H1 (cell line): Measurements from ENCODE around the gene C5. TPM values are rescaled to one million over a fixed set of nuclear protein-coding genes. Genes with fewer than 3 reads are reported as not detected.

Experiments
- CTCF ChIA-PET: fragments of 300-600 bp; sonication (Branson Sonifier 250); formaldehyde crosslinking; loops from one replicate; lab custom pipeline; 2021; ENCODE audit not compliant: partially characterized antibody; lab: Charles Lee
- POLR2A ChIA-PET: fragments of 300-600 bp; sonication (Branson Sonifier 250); formaldehyde crosslinking; loops from one replicate; lab custom pipeline; 2021; ENCODE audit warnings: inconsistent platforms; ENCODE audit not compliant: partially characterized antibody; lab: Charles Lee
- DNase-seq, 2 experiments: peaks; one replicate each; pipeline versions ENCODE4 v3.0.0 to v3.0.0-alpha.2; 2010 to 2022; ENCODE audit warnings: low spot score in 2 of 2, low read depth in 1 of 2, mixed read lengths in 1 of 2
- FAIRE-seq: peaks from 2 replicates; lab custom pipeline; 2011; peaks lifted over from hg19 to GRCh38; lab: Jason Lieb, UNC
- H2AFZ ChIP-seq: 2 replicates; pipeline ENCODE4 v1.8.1; 2012; ENCODE audit warnings: low read length, inconsistent platforms
- H2AK5ac ChIP-seq: 2 replicates; pipeline ENCODE4 v1.6.1; 2013; ENCODE audit warnings: low read depth, low read length
- H2BK120ac ChIP-seq: replicated peaks from 2 replicates; pipeline ENCODE3; 2013; ENCODE audit warnings: low read depth, low read length, inconsistent platforms
- H2BK12ac ChIP-seq: 2 replicates; pipeline ENCODE4 v1.6.1; 2013; ENCODE audit warnings: low read depth, low read length
- H2BK15ac ChIP-seq: 2 replicates; pipeline ENCODE4 v1.6.1; 2013; ENCODE audit warnings: low read length
- H2BK20ac ChIP-seq: 2 replicates; pipeline ENCODE4 v1.6.1; 2013; ENCODE audit warnings: low read length
- H2BK5ac ChIP-seq: 2 replicates; pipeline ENCODE4 v1.6.1; 2013; ENCODE audit warnings: low read depth, low read length
- H3K14ac ChIP-seq: 2 replicates; pipeline ENCODE4 v1.6.1; 2013; ENCODE audit warnings: inconsistent platforms; ENCODE audit not compliant: insufficient read length
- H3K18ac ChIP-seq: 2 replicates; pipeline ENCODE4 v1.6.1; 2013; ENCODE audit warnings: low read length; ENCODE audit errors: extremely low read depth
- H3K23ac ChIP-seq: 2 replicates; pipeline ENCODE4 v1.6.1; 2013; ENCODE audit warnings: inconsistent platforms; ENCODE audit not compliant: insufficient read length
- H3K23me2 ChIP-seq: 2 replicates; pipeline ENCODE4 v1.6.1; 2013; ENCODE audit warnings: low read depth, low read length
- H3K27ac ChIP-seq: 2 replicates; pipeline ENCODE4 v1.6.1; 2011; ENCODE audit warnings: low read depth, low read length, inconsistent platforms
- H3K27me3 ChIP-seq, 4 experiments: replicated peaks in 1 of 4; 1 replicate in 1 of 4; 2 replicates in 3 of 4; pipeline versions ENCODE4 v1.6.1 to v1.8.1; 2011 to 2013; ENCODE audit warnings: low read length in 3 of 4, mild to moderate bottlenecking in 3 of 4, inconsistent platforms in 2 of 4, mixed read lengths in 2 of 4, moderate library complexity in 1 of 4; ENCODE audit not compliant: control insufficient read depth in 3 of 4, insufficient read depth in 3 of 4; ENCODE audit errors: extremely low read depth in 1 of 4
- H3K36me3 ChIP-seq, 4 experiments: 2 replicates each; pipeline versions ENCODE4 v1.6.1 to v1.8.1; 2011 to 2013; ENCODE audit warnings: mild to moderate bottlenecking in 4 of 4, low read length in 3 of 4, moderate library complexity in 2 of 4, control low read depth in 1 of 4, inconsistent platforms in 1 of 4; ENCODE audit not compliant: insufficient read depth in 4 of 4, control insufficient read depth in 2 of 4
- H3K4ac ChIP-seq: replicated peaks from 2 replicates; pipeline ENCODE3; 2013; ENCODE audit warnings: low read length, low read depth, mixed read lengths, inconsistent platforms; ENCODE audit not compliant: insufficient read length
- H3K4me1 ChIP-seq, 4 experiments: replicated peaks in 1 of 4; 1 replicate in 1 of 4; 2 replicates in 3 of 4; pipeline versions ENCODE4 v1.6.1 to v1.8.1; 2011 to 2013; ENCODE audit warnings: low read length in 3 of 4, inconsistent platforms in 2 of 4, mixed read lengths in 1 of 4; ENCODE audit not compliant: insufficient read depth in 4 of 4, control insufficient read depth in 3 of 4
- H3K4me2 ChIP-seq, 2 experiments: 2 replicates each; pipeline versions ENCODE4 v1.6.1 to v1.8.1; 2011 to 2013; ENCODE audit warnings: low read depth in 2 of 2, low read length in 2 of 2, control low read depth in 1 of 2, inconsistent platforms in 1 of 2, mild to moderate bottlenecking in 1 of 2; ENCODE audit not compliant: insufficient read depth in 1 of 2
- H3K4me3 ChIP-seq, 4 experiments: fragments of 200-600, 300-600 bp in 1 of 4; sonication (generic), shearing (Covaris generic), sonication (Bioruptor Twin) in 1 of 4; 2 replicates each; pipeline versions ENCODE4 v1.5.1 to v1.8.1; 2011 to 2016; ENCODE audit warnings: low read length in 4 of 4, low read depth in 3 of 4, control low read depth in 2 of 4, inconsistent platforms in 2 of 4, mild to moderate bottlenecking in 2 of 4, mixed read lengths in 1 of 4, moderate library complexity in 1 of 4; ENCODE audit not compliant: insufficient read depth in 2 of 4; ENCODE audit errors: extremely low read depth in 1 of 4
- H3K56ac ChIP-seq: replicated peaks from 2 replicates; pipeline ENCODE3; 2013; ENCODE audit warnings: low read depth, mild to moderate bottlenecking, mixed read lengths, low read length, inconsistent platforms; ENCODE audit not compliant: insufficient read length
- H3K79me1 ChIP-seq: 2 replicates; pipeline ENCODE4 v1.6.1; 2013; ENCODE audit warnings: low read depth, low read length, control low read depth
- H3K79me2 ChIP-seq, 2 experiments: 2 replicates each; pipeline versions ENCODE4 v1.6.1 to v1.8.1; 2012 to 2013; ENCODE audit warnings: low read length in 2 of 2, mild to moderate bottlenecking in 2 of 2, inconsistent platforms in 1 of 2; ENCODE audit not compliant: insufficient read depth in 2 of 2, control insufficient read depth in 1 of 2
- H3K9ac ChIP-seq, 4 experiments: replicated peaks in 1 of 4; 1 replicate in 1 of 4; 2 replicates in 3 of 4; pipeline versions ENCODE4 v1.6.1 to v1.8.1; 2011 to 2013; ENCODE audit warnings: low read depth in 3 of 4, low read length in 3 of 4, control low read depth in 2 of 4, mild to moderate bottlenecking in 2 of 4, moderate library complexity in 2 of 4, inconsistent platforms in 1 of 4; ENCODE audit errors: extremely low read depth in 1 of 4
- H3K9me3 ChIP-seq, 2 experiments: 2 replicates each; pipeline versions ENCODE4 v1.6.1 to v1.8.1; 2012 to 2013; ENCODE audit warnings: mild to moderate bottlenecking in 2 of 2, moderate library complexity in 2 of 2, control low read depth in 1 of 2, inconsistent platforms in 1 of 2, low read depth in 1 of 2, low read length in 1 of 2, mixed read lengths in 1 of 2; ENCODE audit not compliant: insufficient read depth in 2 of 2
- H4K20me1 ChIP-seq, 2 experiments: replicated peaks in 1 of 2; 2 replicates each; pipeline versions ENCODE3 to v1.8.1; 2011 to 2013; ENCODE audit warnings: inconsistent platforms in 2 of 2, low read length in 2 of 2, mild to moderate bottlenecking in 1 of 2; ENCODE audit not compliant: insufficient read depth in 2 of 2, control insufficient read depth in 1 of 2
- H4K5ac ChIP-seq: 2 replicates; pipeline ENCODE4 v1.6.1; 2013; ENCODE audit warnings: low read length, low read depth, mixed read lengths, inconsistent platforms; ENCODE audit not compliant: insufficient read length
- H4K8ac ChIP-seq: 2 replicates; pipeline ENCODE4 v1.8.0; 2013; ENCODE audit warnings: mild to moderate bottlenecking, moderate library complexity, low read length, inconsistent platforms; ENCODE audit not compliant: insufficient read depth; ENCODE audit errors: extremely low read depth
- H4K91ac ChIP-seq: replicated peaks from 2 replicates; pipeline ENCODE3; 2013; ENCODE audit warnings: low read length, mixed read lengths, inconsistent platforms; ENCODE audit not compliant: insufficient read length
- BCL11A ChIP-seq, 2 experiments: IDR thresholded peaks; one replicate each; pipeline ENCODE4 v1.6.1; 2011; ENCODE audit warnings: low read depth in 2 of 2, low read length in 2 of 2, mild to moderate bottlenecking in 2 of 2
- CHD2 ChIP-seq: IDR thresholded peaks from 2 replicates; pipeline ENCODE4 v1.6.1; 2012; ENCODE audit warnings: low read length, improper control_type of control experiment
- HDAC6 ChIP-seq: IDR thresholded peaks from one replicate; pipeline ENCODE4 v1.7.1; 2012; ENCODE audit warnings: low read depth, mild to moderate bottlenecking, inconsistent platforms, low read length, moderate library complexity
- SP4 ChIP-seq: IDR thresholded peaks from 2 replicates; pipeline ENCODE4 v1.6.1; 2012; ENCODE audit warnings: low read length, inconsistent platforms
- TEAD4 ChIP-seq: IDR thresholded peaks from 2 replicates; pipeline ENCODE4 v1.6.1; 2012; ENCODE audit warnings: low read depth, low read length, inconsistent platforms, mixed read lengths
- WGBS, 2 experiments: shearing (Covaris generic) in 1 of 2; methylation state at CpG; one replicate each; pipeline versions ENCODE4 v1.1.6 to v1.1.7; 2013 to 2015; ENCODE audit warnings: low lambda C conversion rate in 2 of 2, mixed read lengths in 2 of 2, inconsistent platforms in 1 of 2, low coverage in 1 of 2, missing lambda C conversion rate in 1 of 2; ENCODE audit not compliant: insufficient replicate concordance in 2 of 2, insufficient coverage in 1 of 2, insufficient read length in 1 of 2; ENCODE audit errors: extremely low coverage in 1 of 2, missing lambda C conversion rate in 1 of 2; 5-methylcytosine and 5-hydroxymethylcytosine counted together
- polyA plus RNA-seq, 7 experiments: library from polyadenylated mRNA; depleted of rRNA in 3 of 7; stranded (reverse) in 5 of 7; unstranded in 2 of 7; fragments of >200 nt in 5 of 7; fragments of 200-250 nt in 2 of 7; gene quantifications; 1 replicate in 5 of 7; 2 replicates in 1 of 7; 4 replicates in 1 of 7; pipeline versions ENCODE4 v1.2.1 to v1.2.3, GENCODE V29; 2011 to 2013; ENCODE audit warnings: missing spikeins in 2 of 7, mixed read lengths in 2 of 7
- total RNA-seq: library from RNA; stranded (reverse); fragmentation: NEBNext Ultra II Directional; extraction: Animal tissue kit (Norgen Biotek cat#: 25700); gene quantifications from 2 replicates; pipeline ENCODE4 v1.2.1, GENCODE V29; 2021

C5 gene
- total and polyA plus RNA-seq, 2 of the 8 experiments (the other 6 are each of a cell fraction or from before 2014, with no cell fraction given), result 0.24 to 0.35 TPM

DNA sequence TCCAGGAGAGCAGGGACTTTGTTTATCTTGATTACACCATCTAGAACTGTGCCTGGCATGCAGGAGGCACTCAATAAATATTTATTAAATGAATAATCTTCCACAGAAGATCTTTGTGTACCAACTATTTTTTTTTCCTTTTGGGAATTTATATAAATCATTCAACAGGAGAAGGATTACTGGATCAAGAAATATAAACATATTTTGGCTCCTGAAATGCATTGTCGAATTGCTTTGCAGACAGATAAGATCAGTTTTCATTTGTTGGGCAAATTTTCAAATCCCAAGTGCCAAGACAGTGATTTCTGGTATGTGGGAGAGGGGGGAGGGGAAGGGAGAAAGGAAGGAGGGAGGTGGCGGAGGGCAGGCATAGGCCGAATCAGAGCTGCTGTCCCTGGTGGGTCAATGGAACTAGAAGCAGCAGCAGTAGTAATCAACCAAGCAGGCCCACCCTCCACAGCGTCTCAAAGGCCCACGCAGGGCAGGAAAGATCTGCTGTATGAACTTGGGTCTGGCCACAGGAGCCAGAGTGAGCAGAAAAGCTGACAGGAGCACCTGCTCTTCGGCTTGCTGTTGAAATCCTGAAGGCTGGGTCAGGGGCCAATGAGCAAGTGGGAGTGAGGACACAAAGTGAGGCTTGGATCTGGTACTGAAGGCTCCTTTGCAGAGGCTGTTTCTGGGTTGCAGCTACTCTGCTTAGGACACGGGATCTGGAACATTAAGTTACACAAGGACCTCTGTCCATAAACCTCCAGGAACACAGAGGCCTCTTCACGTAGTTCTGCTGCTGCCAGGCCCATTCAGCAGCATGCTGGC is 107.7 kb downstream of the C5 start:
- H4K8ac ChIP-seq, result no peak overlapping the region
- H3K79me1 ChIP-seq, result no peaks in the 10 kb centered on the region
- peak overlapping the region; percentile 55 for H3K18ac ChIP-seq
- H4K20me1 ChIP-seq, result no peaks in the 10 kb centered on the region
- H3K27ac ChIP-seq, result no peak overlapping the region
- H3K36me3 ChIP-seq, result no peaks in the 10 kb centered on the region; a peak in 1 of 8 replicates
- no peak overlapping the region for H3K14ac ChIP-seq
- peak overlapping the region; percentile 18 to 50; a peak in 2 of 4 replicates for H3K4me2 ChIP-seq
- peak overlapping the region; percentile 13 for H4K91ac ChIP-seq
- H3K4ac ChIP-seq, result no peak overlapping the region
- H3K27me3 ChIP-seq, result no peaks in the 10 kb centered on the region
- no peaks in the 10 kb centered on the region for H3K79me2 ChIP-seq
- peak overlapping the region; percentile 67; the same call in 1 of the 2 replicates for H2BK20ac ChIP-seq
- CTCF ChIA-PET, result interaction anchor here (0.9 to 12.5 kb wide), 3 partner anchors 58 to 187 kb away, joined by 4 to 108 read pairs (median 5); no protein-coding TSS in a partner anchor
- H3K9me3 ChIP-seq, result no peaks in the 10 kb centered on the region
- FAIRE-seq, result no peak
- no peak overlapping the region for H2BK15ac ChIP-seq
- no peak overlapping the region for H3K23ac ChIP-seq
- peak overlapping the region; percentile 98 for H2AFZ ChIP-seq
- no peak overlapping the region for H2BK120ac ChIP-seq
- H3K4me3 ChIP-seq, result no peak overlapping the region
- H4K5ac ChIP-seq, result peak overlapping the region; percentile 5
- H2BK5ac ChIP-seq, result peak overlapping the region; percentile 89; the same call in 1 of the 2 replicates
- no peak overlapping the region for H2AK5ac ChIP-seq
- H3K4me1 ChIP-seq, result peaks cover 0 to 14% (median 7%) of the 10 kb centered on the region in 4 experiments; a peak in 6 of 7 replicates
- POLR2A ChIA-PET, result interaction anchor here (1.0 to 1.4 kb wide), 2 partner anchors 69 to 91 kb away, joined by 3 to 6 read pairs; no protein-coding TSS in a partner anchor
- TF ChIP-seq SP4 (no peak), BCL11A (IDR thresholded peaks at IDR 0.05; ENCODE audit: low read depth in 2 of 2, low read length in 2 of 2) (no peak), HDAC6 (no peak), TEAD4 (peak; percentile 66; the same call in 1 of the 2 replicates), CHD2 (no peak)
- TF ChIP-seq, all 59 proteins: peak for 1
- H3K23me2 ChIP-seq, result no peaks in the 10 kb centered on the region; the same call in 1 of the 2 replicates
- 71% methylated on average over 8 of the region's 8 CpGs; no CpG with 5 or more reads in 1 of the 2 experiments for WGBS, 2 experiments
- DNase-seq, result no peak
- H3K56ac ChIP-seq, result no peak overlapping the region
- peak overlapping the region; percentile 52; the same call in 1 of the 2 replicates for H2BK12ac ChIP-seq
- no peak overlapping the region; a peak in 1 of 7 replicates for H3K9ac ChIP-seq
